ENCODE data around the gene GPN2. TPM values are rescaled to one million over a fixed set of nuclear protein-coding genes. Genes with fewer than 3 reads are reported as not detected.
A peak's percentile ranks its signal among the peaks of the same experiment; 100 is the strongest.

The GPN2 gene
- total and polyA plus RNA-seq, 8 donors: 23.5 to 34.1 (median 31.0) TPM

GRCh38 chr1:26913389-26913753 is 23.3 kb upstream of the GPN2 start:
- Histone ChIP-seq H3K27me3 (no peaks in the 10 kb centered on the region), H3K4me1 (no peaks in the 10 kb centered on the region), H3K36me3 (no peaks in the 10 kb centered on the region), H3K27ac (peak overlapping the region; percentile 55 to 72), H3K4me3 (peak overlapping the region; percentile 5 to 18), H3K9me3 (no peaks in the 10 kb centered on the region)
- no peak for DNase-seq
- ATAC-seq: no peak
- intact Hi-C loops (cut with DNase I): no loop called here
- TF ChIP-seq CTCF (IDR thresholded peaks at IDR 0.05): no peak

GRCh38 chr1:26912147-26912490 is 22.0 kb upstream of the GPN2 start:
- ATAC-seq: no peak
- no peaks in the 10 kb centered on the region for H3K27me3 ChIP-seq
- H3K4me1 ChIP-seq: no peaks in the 10 kb centered on the region
- intact Hi-C loops (cut with DNase I): no loop called here
- no peaks in the 10 kb centered on the region for H3K36me3 ChIP-seq
- no peak for TF ChIP-seq CTCF (IDR thresholded peaks at IDR 0.05)
- no peak for DNase-seq
- no peak overlapping the region for H3K27ac ChIP-seq
- no peak overlapping the region for H3K4me3 ChIP-seq
- H3K9me3 ChIP-seq: no peaks in the 10 kb centered on the region

- no peak overlapping the region for H3K4me3 ChIP-seq
- TF ChIP-seq CTCF (IDR thresholded peaks at IDR 0.05): no peak
- no peaks in the 10 kb centered on the region for H3K36me3 ChIP-seq
- no peak for ATAC-seq
- no peaks in the 10 kb centered on the region for H3K27me3 ChIP-seq
- no peak for DNase-seq
- H3K9me3 ChIP-seq: no peaks in the 10 kb centered on the region
- no peaks in the 10 kb centered on the region for H3K4me1 ChIP-seq
- H3K27ac ChIP-seq: no peak overlapping the region
- intact Hi-C loops (cut with DNase I): no loop called here
Observed at GRCh38 chr1:26911399-26912146, 21.5 kb upstream of the GPN2 start.

GRCh38 chr1:26910343-26911160 is 20.5 kb upstream of the GPN2 start:
- DNase-seq (peak in 2 of 4 donors; percentile 40 to 41), ATAC-seq (peak; percentile 31)
- Histone ChIP-seq H3K36me3 (no peaks in the 10 kb centered on the region), H3K9me3 (no peaks in the 10 kb centered on the region), H3K27me3 (no peaks in the 10 kb centered on the region), H3K4me1 (no peaks in the 10 kb centered on the region), H3K4me3 (no peak overlapping the region), H3K27ac (peak overlapping the region in 1 of 2 donors; percentile 33)
- intact Hi-C loops (cut with DNase I): no loop called here
- no peak for TF ChIP-seq CTCF (IDR thresholded peaks at IDR 0.05)

- Histone ChIP-seq H3K9me3 (no peaks in the 10 kb centered on the region), H3K4me1 (no peaks in the 10 kb centered on the region), H3K27me3 (no peaks in the 10 kb centered on the region), H3K27ac (peak overlapping the region in 1 of 2 donors; percentile 33), H3K4me3 (no peak overlapping the region), H3K36me3 (no peaks in the 10 kb centered on the region)
- TF ChIP-seq CTCF (IDR thresholded peaks at IDR 0.05): no peak
- intact Hi-C loops (cut with DNase I): no loop called here
- no peak for DNase-seq
- no peak for ATAC-seq
Observed at GRCh38 chr1:26909951-26910342, 19.9 kb upstream of the GPN2 start.
